D721Med (cell line): ENCODE results near the gene LTBP1.

ENCODE experiments used
- DNase-seq: peaks from one replicate; pipeline ENCODE4 v3.0.0; 2011; ENCODE audit warnings: low spot score; ENCODE audit not compliant: insufficient read length
- FAIRE-seq: peaks from 2 replicates; lab custom pipeline; 2011; peaks lifted over from hg19 to GRCh38; lab: Jason Lieb, UNC
- CTCF ChIP-seq: IDR thresholded peaks from 2 replicates; pipeline ENCODE4 v1.5.1; 2012; ENCODE audit warnings: mild to moderate bottlenecking, control low read depth; ENCODE audit not compliant: insufficient read depth; ENCODE audit errors: missing control alignments

LTBP1 gene

GRCh38 chr2:33246432-33246831 is 299.7 kb downstream of the LTBP1 start:
- DNase-seq (no peak), FAIRE-seq (no peak)
- no peak for TF ChIP-seq CTCF

DNA sequence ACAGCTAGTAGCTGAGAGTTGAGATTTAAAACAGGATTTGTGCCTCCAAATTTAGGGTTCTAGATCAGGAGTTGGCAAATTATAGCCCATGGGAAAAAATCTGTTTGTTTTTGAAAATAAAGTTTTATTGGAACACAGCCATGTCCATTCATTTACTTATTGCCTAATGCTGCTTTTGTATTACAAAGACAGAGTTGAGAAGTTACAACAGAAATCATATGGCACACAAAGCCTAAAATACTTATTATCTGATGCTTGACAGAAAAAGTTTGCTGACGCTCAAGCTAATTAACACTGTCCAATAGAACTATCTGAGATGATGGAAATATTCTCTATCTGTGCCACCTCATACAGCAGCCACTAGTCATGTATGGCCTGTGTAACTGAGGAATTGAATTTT is 300.6 kb downstream of the LTBP1 start:
- FAIRE-seq (no peak), DNase-seq (no peak)
- no peak for TF ChIP-seq CTCF

GRCh38 chr2:33250417-33251029 is 303.8 kb downstream of the LTBP1 start:
- FAIRE-seq, result no peak
- DNase-seq, result no peak

DNA sequence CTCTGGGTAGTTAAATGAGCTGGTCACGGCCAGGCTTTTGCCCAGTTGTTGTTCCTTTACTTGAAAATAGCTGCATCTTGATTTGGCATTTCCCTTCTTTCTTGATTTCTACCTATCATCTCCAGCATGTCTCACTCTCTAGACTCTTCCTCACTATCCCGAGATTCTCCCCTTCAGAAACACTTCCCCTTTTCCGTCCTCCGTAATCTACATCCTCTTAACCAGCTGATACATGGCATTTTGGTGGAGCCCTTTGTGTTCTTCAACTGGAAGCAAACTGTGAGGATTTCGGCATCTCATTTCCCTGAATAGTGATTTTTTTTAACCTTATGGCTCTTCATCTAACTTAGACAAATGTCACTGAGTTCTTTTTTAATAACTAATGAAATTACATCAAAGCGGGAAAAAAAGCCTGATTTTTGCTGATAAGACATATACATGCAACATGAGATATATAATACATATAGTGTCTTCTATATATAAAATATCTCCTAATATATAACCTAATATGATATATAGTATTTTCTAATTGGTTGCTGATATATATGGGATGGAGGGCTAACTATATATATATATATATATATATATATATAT is 309.5 kb downstream of the LTBP1 start:
- TF ChIP-seq CTCF, result no peak
- no peak for FAIRE-seq
- DNase-seq, result no peak

More at GRCh38 chr2:33250417-33251029, 303.8 kb downstream of the LTBP1 start:
- no peak for TF ChIP-seq CTCF

DNA sequence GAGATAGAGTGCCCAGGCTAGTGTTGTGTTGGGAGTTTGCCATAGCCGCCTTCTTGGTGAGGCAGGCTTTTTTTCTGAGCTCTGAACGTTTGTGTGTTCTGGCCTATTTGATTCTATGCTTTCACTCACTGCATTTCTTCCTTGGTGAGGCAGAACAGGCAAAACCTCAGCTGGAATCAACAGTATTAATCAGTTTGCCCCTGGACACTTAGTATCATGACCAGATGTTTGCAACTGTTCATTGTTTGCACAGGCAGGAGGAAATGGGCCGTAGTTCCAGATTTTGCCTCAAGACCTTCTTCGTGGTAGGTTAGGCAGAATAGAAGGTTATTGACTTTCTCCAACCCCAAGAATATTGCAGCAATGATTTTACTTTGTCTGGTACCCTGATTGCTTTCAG is 311.6 kb downstream of the LTBP1 start:
- TF ChIP-seq CTCF, result no peak
- FAIRE-seq (no peak), DNase-seq (no peak)

- no peak for DNase-seq
- FAIRE-seq, result no peak
- no peak for TF ChIP-seq CTCF
Observed at GRCh38 chr2:33262097-33262496, 315.3 kb downstream of the LTBP1 start.

- TF ChIP-seq CTCF, result no peak
- FAIRE-seq (no peak), DNase-seq (no peak)
Observed at GRCh38 chr2:33264766-33265165, 318.0 kb downstream of the LTBP1 start.
